22Rv1 (cell line): ENCODE measurements around the gene NAA11.

Experiments used
- H3K27ac ChIP-seq: fragments of 450-650 bp; 2 replicates; pipeline ENCODE4 v1.5.1; 2017
- ZFX ChIP-seq: fragments of 450-650 bp; IDR thresholded peaks from 2 replicates; pipeline ENCODE4 v1.6.1; 2017; ENCODE audit warnings: antibody characterized with exemption, borderline replicate concordance
- TF ChIP-seq, protein P1 (sequence below): fragments of 450-650 bp; IDR thresholded peaks from 2 replicates; pipeline ENCODE4 v1.5.1; 2017; ENCODE audit warnings: mild to moderate bottlenecking

NAA11 gene

GRCh38 chr4:79334341-79334740 lies 8.5 kb upstream of the NAA11 start:
- H3K27ac ChIP-seq = no peak overlapping the region
- no peak for TF ChIP-seq ZFX
- TF ChIP-seq, protein P1, sequence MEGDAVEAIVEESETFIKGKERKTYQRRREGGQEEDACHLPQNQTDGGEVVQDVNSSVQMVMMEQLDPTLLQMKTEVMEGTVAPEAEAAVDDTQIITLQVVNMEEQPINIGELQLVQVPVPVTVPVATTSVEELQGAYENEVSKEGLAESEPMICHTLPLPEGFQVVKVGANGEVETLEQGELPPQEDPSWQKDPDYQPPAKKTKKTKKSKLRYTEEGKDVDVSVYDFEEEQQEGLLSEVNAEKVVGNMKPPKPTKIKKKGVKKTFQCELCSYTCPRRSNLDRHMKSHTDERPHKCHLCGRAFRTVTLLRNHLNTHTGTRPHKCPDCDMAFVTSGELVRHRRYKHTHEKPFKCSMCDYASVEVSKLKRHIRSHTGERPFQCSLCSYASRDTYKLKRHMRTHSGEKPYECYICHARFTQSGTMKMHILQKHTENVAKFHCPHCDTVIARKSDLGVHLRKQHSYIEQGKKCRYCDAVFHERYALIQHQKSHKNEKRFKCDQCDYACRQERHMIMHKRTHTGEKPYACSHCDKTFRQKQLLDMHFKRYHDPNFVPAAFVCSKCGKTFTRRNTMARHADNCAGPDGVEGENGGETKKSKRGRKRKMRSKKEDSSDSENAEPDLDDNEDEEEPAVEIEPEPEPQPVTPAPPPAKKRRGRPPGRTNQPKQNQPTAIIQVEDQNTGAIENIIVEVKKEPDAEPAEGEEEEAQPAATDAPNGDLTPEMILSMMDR = no peak

DNA sequence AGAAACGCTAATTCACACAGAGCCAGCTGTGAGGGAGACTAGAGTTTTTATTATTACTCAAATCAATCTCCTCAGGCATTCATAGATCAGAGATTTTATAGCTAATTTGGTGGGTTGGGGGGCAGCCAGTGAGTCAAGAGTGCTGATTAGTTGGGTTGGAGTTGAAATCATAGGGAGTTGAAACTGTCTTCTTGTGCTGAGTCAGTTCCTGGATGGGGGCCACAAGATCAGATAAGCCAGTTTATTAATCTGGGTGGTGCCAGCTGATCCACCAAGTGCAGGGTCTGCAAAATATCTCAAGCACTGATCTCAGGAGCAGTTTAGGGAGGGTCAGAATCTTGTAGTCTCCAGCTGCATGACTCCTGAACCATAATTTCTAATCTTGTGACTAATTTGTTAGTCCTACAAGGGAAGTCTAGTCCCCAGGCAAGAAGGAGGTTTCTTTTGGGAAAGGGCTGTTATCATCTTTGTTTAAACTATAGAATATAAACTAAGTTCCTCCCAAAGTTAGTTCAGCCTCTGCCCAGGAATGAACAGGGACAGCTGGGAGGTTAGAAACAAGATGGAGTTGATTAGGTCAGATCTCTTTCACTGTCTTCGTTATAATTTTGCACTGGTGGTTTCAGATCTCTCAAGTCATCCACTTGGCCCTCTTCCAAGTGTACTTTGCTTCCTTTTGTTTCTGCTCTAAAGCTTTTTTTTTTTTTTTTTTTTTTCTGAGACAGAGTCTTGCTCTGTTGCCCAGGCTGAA lies 5.4 kb upstream of the NAA11 start:
- H3K27ac ChIP-seq = no peak overlapping the region
- TF ChIP-seq, protein P1 = no peak

DNA sequence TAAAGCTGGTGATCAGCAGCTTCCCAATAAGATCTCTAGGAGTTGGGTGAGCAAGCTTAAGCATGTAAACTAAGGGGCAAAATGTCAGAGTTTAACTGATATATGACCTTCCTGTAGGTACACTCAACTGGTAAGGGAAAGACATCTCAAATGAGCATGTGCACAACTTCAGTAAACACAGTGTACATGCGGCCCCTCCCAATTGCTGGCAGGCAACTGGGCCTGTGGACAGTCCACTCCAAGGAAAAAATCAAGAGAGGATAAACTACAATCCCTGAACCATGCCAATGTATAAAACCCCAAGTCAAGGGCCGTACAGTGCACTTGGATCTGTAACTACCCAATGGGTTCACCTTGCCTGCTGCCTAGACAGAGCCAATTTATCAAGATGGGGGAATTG lies 4.9 kb upstream of the NAA11 start:
- no peak overlapping the region for H3K27ac ChIP-seq
- no peak for TF ChIP-seq ZFX
- TF ChIP-seq, protein P1 = no peak

DNA sequence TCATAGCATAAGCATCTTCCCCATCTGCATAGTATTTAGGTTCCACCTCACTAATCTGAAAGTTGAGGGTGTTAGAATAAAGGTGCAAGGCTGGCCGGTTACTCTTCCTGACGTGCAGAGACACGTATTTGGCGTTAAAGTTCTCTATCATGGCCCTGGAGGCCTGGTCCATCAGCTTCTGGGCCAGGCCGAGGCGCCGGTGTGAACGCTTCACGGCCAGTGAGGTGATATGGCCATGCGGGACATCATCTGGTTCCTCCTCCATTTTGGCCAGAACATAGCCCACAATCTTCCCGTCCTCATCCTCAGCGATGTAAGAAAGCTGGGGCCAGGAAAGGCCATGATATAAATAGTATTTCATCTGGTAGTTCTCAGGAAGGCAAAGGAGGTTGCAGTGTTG lies 425 bp downstream of the NAA11 start:
- no peak overlapping the region for H3K27ac ChIP-seq

DNA sequence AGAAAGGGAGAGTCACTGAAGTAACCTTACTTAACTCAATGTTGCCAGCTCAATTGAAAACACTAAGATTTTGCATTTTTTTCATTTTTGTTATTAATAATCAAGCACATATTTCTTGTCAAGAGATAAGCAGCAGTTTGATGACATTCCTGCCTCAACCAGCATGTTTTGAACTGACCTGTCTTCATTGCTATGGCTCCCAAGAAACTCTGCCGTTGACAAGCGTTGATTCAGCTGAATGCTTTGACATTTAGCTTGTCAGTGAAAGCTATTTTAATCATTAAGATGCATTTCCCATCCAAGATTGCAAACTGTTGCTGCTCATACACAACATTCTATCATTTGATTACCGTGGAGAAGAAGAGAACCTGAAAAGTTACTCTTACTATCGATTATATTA lies 5.9 kb downstream of the NAA11 start:
- no peak overlapping the region for H3K27ac ChIP-seq
- TF ChIP-seq, protein P1 = no peak
- no peak for TF ChIP-seq ZFX

More for the DNA sequence above, 425 bp downstream of the NAA11 start:
- TF ChIP-seq, protein P1 = no peak

GRCh38 chr4:79317711-79318110 lies 8.2 kb downstream of the NAA11 start:
- no peak for TF ChIP-seq ZFX
- TF ChIP-seq, protein P1 = no peak
- H3K27ac ChIP-seq = no peak overlapping the region

DNA sequence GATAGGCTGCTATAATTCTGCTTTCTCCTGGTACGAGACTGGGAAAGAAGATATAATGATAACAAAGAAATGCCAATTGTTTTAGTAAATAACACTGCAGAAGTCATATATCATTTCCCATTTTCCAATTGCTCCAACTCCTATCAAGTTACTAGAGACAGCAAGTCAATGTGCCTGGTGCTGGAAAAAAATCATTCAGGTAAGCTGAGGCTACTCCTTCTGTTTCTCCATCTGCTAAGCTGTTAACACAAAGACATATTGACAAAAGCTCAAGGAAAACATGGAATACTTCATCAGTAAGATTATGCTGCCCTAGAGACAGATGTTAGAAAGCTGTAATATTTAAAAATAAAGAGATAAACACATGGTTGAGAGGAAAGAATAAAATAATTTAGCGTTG lies 10.0 kb downstream of the NAA11 start:
- TF ChIP-seq, protein P1 = no peak
- TF ChIP-seq ZFX = no peak
- no peak overlapping the region for H3K27ac ChIP-seq
